Mesothelial cell of epicardium (in vitro differentiated cells): ENCODE measurements around the gene SSR1. TPM values are rescaled to one million over a fixed set of nuclear protein-coding genes. Genes with fewer than 3 reads are reported as not detected.

Experiments
- DNase-seq, 2 experiments: peaks; one replicate each; pipeline ENCODE4 v3.0.0; 2021; ENCODE audit warnings: low spot score in 2 of 2; ENCODE audit not compliant: unreplicated experiment in 2 of 2
- H3K27ac Mint-ChIP-seq: 2 replicates; pipeline ENCODE4 v1.8.0; 2021; ENCODE audit warnings: mixed read lengths
- H3K27me3 Mint-ChIP-seq: 2 replicates; pipeline ENCODE4 v1.8.0; 2021; ENCODE audit warnings: low read depth, mixed read lengths
- H3K36me3 Mint-ChIP-seq: 2 replicates; pipeline ENCODE4 v1.8.0; 2021; ENCODE audit warnings: mixed read lengths
- H3K4me1 Mint-ChIP-seq: 2 replicates; pipeline ENCODE4 v1.8.0; 2021; ENCODE audit warnings: mixed read lengths
- H3K4me3 Mint-ChIP-seq: 2 replicates; pipeline ENCODE4 v1.8.0; 2021; ENCODE audit warnings: mild to moderate bottlenecking, moderate library complexity, mixed read lengths
- H3K9me3 Mint-ChIP-seq: 2 replicates; pipeline ENCODE4 v1.8.0; 2021; ENCODE audit warnings: mixed read lengths
- CTCF ChIP-seq: fragments of 200-600 bp; sonication (generic); IDR thresholded peaks from one replicate; pipeline ENCODE4 v1.5.0; 2021; ENCODE audit warnings: antibody characterized with exemption; ENCODE audit not compliant: unreplicated experiment
- total RNA-seq: library from RNA; stranded (reverse); gene quantifications from 3 replicates; pipeline ENCODE4 v1.2.1, GENCODE V29; 2021

Gene SSR1
- total RNA-seq, 1 donor from 2014 or later: 115 TPM

DNA sequence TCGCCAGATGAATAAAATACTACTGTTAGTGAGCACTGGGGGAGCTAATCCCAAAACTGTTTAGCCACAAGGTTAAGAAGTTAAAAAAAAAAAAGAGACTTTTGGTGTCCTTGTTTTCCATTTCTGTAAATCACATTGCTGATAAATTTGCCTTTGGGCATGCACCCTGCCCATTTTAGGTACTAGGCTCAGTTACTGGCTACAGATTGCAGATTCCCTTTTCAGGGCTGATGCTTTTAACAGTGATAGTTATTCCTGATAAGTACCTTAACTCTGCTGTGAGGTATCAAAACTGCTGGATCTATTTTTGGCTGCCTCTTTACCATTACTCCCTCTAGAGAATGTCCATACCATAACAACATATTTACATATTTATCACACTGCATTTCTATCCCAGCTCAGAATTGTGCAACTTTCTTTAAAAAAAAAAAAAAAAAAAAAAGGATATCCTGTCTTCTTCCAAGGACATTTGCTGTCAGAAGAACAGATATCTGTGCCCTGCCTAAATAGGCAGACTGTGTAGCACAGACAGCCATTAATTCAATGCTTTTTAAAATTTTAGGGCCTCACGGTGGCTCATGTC is 94.5 kb downstream of the SSR1 start:
- no peaks in the 10 kb centered on the region for H3K9me3 Mint-ChIP-seq
- H3K27ac Mint-ChIP-seq: no peak overlapping the region
- peaks cover 16% of the 10 kb centered on the region for H3K36me3 Mint-ChIP-seq
- DNase-seq: no peak
- no peak overlapping the region for H3K4me3 Mint-ChIP-seq
- peaks cover 14% of the 10 kb centered on the region for H3K4me1 Mint-ChIP-seq
- H3K27me3 Mint-ChIP-seq: no peaks in the 10 kb centered on the region
- no peak for TF ChIP-seq CTCF

Other genes starting within 250 kb of the SSR1 start
- 55.4 to 63.0 TPM (median 57.5 TPM) in 3 replicates for gene RREB1, start 205.2 kb downstream of the SSR1 start, total RNA-seq
- gene CAGE1, start 76.5 kb upstream of the SSR1 start, total RNA-seq: 0.09 to 0.18 TPM (median 0.09 TPM) in 3 replicates
- gene RIOK1, start 76.6 kb upstream of the SSR1 start, total RNA-seq: 24.1 to 25.6 TPM (median 24.5 TPM) in 3 replicates
- gene DSP, start 228.5 kb upstream of the SSR1 start, total RNA-seq: 163 to 172 TPM (median 171 TPM) in 3 replicates